Measurements from ENCODE around the gene MMP11.
"Not testable (repeated sequence)": the region's sequence is repeated elsewhere in the genome, so short reads cannot be mapped to it uniquely, and the experiment has no call there.

DNA sequence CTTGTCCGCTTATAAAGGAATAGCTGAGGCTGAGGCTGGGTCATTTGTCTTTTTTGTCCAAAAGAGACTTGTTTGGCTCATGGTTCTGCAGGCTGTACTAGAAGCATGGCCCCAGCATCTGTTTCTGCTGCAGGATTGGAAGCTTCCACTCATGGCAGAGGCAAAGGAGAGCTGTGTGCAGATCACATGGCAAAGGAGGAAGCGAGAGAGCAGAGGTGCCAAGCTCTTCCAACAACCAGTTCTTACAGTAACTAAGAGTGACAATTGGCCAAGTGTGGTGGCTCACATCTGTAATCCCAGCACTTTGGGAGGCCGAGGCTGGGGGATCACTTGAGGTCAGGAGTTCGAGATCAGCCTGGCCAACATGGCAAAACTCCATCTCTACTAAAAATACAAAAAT, 44.5 kb upstream of the MMP11 start:
- not testable (repeated sequence) for TF ChIP-seq CTCF (conservative IDR thresholded peaks at IDR 0.05; ENCODE audit: low read depth, low read length); MAFK (IDR thresholded peaks at IDR 0.05; ENCODE audit: low read depth, low read length); FOS (IDR thresholded peaks at IDR 0.05; ENCODE audit: low read depth, low read length); RFX5 (IDR thresholded peaks at IDR 0.05; ENCODE audit: low read depth, low read length)

All from IMR-90 (cell line).